ENCODE results near the gene TAF8.

Gene TAF8

DNA sequence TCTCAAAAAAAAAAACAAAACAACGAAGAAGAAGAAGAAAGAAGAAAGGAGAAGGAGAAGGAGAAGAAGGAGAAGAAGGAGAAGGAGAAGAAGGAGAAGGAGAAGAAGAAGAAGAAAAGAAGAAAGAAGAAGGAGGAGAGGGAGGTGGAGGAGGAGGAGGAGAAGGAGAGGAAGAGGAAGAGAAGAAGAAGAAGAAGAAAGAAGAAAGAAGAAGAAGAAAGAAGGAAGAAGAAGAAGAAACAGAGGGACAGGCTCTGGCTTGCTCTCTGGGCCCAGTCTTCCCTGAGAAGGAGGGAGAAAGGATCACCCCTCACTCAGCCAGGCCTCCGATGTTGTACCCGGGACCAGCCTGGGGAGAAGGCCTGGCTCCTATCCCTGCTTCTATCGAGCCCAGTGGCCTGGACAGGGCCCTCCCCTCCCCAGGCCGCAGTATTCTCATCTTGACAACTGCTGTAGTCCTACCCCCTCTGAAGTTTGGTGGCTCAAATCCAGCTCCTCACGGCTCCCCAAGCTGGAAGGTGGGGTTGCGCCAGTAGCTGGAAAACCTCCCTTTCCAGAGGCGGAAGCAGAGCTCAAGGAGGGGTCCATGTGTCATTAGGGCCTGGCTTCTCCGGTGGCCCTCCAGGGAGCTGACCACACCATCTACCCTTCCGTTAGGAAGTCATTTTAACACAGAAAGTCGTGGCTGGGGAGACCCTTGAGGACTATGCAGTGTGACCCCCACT lies 73.2 kb downstream of the TAF8 start:
- DNase-seq (ENCODE audit: low read depth): no peak

DNA sequence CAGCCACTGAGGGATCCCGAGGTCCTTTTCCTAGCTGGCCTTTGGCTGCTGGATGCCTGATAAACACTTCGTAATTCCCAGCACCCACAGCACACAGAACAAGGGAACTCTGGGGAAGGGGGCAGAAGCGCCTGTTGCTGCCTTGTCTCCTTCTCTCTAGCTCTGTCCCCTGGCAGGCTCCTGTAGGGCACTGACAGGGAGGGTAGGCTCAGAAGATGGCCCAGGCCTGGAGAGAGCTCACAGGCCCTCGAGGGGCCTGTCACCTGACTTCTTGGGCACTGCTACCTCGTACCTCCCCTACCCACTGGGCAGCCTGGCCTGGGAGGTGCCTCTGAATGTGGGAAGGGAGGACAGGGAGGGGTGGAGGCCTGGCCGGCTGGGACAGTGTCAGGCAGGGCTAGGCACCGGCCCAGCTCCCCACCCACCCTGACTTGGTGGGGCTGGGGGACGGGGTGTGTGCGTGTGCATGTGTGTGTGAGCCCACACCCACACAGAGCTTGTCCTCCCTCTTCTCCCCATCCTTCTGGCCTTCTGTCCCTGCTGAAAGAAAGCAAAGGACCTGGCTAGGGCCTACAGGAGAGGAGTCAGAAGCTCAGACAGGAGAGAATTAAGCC lies 74.0 kb downstream of the TAF8 start:
- DNase-seq (ENCODE audit: low read depth): no peak

DNA sequence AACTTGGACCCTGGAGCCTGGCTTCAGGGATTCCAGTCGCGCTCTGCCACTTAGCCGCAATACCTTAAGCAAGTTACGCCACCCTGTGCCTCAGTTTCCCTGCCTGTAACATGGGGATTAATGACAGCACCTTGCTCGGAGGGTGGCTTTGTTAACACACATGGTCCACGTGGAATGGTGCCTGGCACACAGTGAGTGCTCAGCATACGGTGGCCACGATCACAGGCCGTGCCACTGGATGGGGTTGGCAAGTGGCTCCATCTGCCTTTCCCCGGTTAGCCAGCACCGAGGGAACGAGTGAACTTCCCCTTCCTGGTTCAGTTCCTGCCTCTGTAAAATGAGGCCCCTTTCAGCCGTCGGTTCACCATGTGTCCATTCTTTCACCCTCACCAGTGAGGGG lies 74.9 kb downstream of the TAF8 start:
- DNase-seq (ENCODE audit: low read depth): no peak

DNA sequence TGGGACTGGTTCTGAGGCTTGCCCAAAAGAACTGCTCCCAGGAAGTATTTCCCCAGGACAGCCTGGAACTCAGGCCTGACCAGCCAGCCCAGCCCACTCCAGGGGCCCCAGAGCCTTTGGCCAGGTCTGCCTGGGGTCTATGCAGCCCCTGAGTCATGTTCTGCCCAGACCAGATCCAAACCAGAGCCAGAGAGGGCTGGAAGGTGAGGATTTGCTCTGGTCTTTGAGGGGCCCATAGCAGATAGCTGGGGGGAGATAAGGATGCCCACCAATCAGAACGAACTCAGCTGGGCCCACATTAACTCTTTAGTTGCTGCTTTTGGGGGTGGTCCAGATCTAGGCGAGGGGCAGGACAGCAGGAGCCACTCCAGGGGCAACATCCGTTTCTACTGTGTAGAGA lies 75.3 kb downstream of the TAF8 start:
- DNase-seq (ENCODE audit: low read depth): no peak

DNA sequence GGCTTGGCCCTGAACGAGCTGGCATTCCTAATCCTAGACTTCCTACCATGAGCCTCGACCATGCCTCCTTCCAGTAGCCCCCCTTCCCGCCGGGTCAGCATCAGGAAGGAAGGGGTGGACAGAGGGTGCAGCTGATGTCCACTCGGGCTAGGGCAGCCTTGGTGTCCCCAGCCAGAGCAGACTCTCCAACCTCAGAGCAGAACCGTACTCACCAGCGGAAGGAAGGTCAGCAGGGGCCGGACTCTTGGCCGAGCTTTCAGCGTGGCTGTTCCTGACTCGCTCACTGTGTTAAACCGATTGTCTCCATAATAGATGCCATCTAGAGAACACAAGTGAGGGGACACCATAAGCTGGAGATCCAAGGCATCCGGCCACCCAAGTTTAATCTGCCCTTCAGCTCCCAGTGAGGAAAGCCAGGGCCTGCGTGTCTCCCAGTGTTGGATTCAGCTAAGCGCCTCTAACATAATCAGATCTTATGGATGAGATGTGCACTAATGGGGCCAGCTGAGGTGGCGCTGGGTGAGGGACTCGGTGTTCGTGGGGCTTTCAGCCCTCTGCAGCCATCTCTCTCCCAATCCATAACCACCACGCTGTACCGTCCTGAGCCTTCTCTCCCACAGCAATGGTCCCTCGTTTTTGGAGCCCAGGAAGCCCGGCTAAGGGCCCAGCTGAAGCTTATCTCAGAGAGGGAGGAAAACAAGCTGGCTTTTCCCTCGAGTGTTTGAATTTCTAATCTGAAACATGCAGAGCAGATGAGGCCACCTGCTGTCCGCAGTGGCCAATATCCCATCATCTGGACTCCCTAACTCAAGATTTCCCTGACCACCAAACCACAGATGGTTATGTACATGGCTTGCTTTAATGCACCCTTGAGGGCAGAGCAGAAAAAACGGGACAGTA lies 78.4 kb downstream of the TAF8 start:
- no peak for DNase-seq (ENCODE audit: low read depth)

DNA sequence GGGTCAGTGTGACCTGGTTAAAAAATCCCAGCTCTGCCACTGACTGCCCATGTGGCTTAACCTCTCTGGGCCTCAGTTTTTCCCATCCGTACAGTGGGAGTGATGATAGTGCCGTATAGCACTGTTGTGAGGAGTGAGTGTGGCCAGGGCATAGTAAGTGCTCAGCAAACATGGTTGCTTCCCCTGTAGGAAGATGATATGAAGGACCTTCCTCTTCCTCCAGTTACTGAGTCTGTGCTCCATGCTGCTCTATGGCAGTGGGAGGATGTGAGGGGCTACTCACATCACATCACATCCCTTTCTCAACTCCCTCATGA lies 79.0 kb downstream of the TAF8 start:
- DNase-seq (ENCODE audit: low read depth): no peak

DNA sequence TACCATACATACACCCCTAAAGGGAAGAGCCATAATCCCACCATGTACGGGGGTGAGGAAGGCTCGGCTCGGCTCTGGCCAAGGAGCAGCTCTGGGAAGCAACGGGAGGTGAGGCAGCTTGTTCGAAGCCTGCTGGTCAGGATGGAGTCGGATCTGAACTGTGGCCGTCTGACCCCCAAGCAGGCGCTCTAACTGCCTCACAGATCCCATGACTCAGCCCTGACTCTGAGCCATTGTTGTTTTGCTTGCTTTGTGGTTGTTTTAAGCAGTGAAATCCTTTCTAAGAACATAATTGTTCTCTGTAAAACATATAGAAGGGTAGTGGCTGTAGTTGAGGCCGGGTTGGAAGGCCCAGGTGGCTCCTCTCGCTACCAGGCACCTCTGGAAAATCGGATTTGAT lies 81.2 kb downstream of the TAF8 start:
- DNase-seq (ENCODE audit: low read depth): no peak

DNA sequence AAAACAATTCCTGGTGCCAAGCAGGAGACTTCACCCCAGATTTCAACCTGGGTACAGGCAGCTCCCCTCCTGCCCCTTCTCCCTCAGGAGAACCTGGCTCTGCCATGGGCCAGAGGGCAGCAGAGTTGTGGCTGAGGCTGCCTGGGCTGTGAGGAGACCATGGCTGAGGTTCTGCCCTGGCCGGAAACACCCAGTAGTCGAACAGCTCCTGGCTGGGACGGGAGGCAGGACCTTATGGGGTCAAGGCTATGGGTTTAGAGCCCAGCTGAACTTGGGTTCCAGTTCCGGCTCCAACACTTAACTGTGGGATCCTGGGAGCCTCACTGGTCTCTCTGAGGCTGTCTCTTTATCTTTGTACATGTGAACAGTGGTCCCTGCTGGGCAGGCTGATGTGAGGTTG lies 83.6 kb downstream of the TAF8 start:
- DNase-seq (ENCODE audit: low read depth): no peak

DNA sequence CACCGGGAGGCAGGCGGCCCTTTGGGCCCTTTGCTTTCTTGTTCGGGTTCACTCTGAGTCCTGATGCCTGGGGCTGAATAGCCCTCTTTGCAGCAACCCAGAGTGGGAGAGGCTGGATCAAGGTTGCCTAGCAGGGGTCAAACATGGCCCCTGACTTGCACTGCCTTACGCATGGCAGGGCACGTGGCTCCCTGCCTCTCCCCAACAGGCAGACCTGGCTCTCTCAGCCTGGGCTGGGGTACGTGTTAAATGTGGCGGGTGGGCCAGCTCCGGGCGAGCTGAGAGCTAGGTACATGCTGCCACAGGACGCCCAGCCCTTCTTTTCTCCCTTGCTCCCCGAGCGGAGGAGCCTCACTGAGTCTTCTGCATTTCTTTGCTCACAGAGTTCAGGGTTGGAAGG lies 84.8 kb downstream of the TAF8 start:
- no peak for DNase-seq (ENCODE audit: low read depth)

DNA sequence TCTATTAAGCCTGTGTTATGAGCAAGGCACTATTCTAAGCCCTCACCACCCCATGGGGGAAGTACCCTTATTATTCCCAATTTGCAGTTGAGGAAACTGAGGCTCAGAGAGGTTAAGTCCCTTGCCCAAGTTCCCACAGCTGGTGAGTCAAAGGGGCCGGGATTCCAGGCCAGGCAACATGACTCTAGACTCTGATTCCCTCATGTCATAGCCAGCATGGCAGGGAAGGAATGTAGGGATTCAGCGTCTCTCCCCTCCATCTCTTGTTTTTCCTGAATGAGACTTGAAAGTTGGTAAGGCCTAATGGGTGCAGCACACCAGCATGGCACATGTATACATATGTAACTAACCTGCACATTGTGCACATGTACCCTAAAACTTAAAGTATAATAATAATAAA lies 85.4 kb downstream of the TAF8 start:
- DNase-seq (ENCODE audit: low read depth): no peak

DNA sequence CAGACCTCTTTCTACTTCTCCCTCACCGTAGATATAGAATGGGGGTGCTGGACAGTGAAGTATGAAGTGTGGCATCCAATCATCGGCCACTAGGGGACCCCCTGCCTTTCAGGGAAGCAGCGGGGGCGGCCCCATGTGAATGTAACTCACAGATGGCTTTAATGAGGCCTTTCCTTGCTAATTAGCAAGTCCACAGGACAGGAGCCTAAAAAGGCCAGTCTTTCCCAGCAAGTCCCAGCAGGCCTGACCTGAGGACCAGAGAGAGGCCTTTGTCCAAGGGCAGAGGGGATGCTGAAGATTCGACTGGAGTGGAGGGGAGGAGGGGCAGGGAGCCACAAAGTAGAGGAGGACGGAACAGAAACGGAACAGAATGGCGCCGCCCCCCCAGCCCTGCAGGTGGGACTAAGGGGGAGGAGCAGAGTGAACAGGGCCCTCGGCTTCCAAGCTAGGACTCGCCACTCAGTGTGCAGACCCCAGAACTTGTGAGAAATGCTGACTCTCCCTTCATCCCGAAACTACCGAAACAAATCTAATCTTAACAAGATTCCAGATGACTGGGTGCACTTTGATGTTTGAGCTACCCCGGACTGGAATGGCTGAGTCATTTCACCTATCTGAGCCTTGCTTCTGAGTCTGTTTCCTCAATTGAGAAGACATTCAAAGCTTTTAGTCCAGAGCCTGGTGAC lies 86.3 kb downstream of the TAF8 start:
- DNase-seq (ENCODE audit: low read depth): no peak

Data from stimulated activated CD8-positive, alpha-beta memory T cell treated with anti-CD3 and anti-CD28 coated beads, Interleukin-12 subunit alpha, Interleukin-12 subunit beta, amount 100 ng/mL, for 4 hours (primary cell).